ENCODE data around the gene DGKB.

DGKB gene

GRCh38 chr7:14209896-14210484 is 692.6 kb downstream of the DGKB start:
- no peak overlapping the region for H3K27ac ChIP-seq (ENCODE audit: low read depth, low read length)
- H3K4me1 ChIP-seq (ENCODE audit: control insufficient read depth, insufficient read depth, low read length), result no peaks in the 10 kb centered on the region
- H3K27me3 ChIP-seq (ENCODE audit: control insufficient read depth, insufficient read depth, low read length), result no peaks in the 10 kb centered on the region
- no peak overlapping the region for H3K4me3 ChIP-seq (ENCODE audit: low read length)
- H3K36me3 ChIP-seq (ENCODE audit: control insufficient read depth, insufficient read depth, low read length), result no peaks in the 10 kb centered on the region
- H3K9ac ChIP-seq (ENCODE audit: low read length), result no peak overlapping the region

GRCh38 chr7:14207711-14208110 is 694.8 kb downstream of the DGKB start:
- no peak overlapping the region for H3K4me3 ChIP-seq (ENCODE audit: low read length)
- H3K27ac ChIP-seq (ENCODE audit: low read depth, low read length), result no peak overlapping the region
- no peaks in the 10 kb centered on the region for H3K36me3 ChIP-seq (ENCODE audit: control insufficient read depth, insufficient read depth, low read length)
- H3K9ac ChIP-seq (ENCODE audit: low read length), result no peak overlapping the region
- H3K4me1 ChIP-seq (ENCODE audit: control insufficient read depth, insufficient read depth, low read length), result no peaks in the 10 kb centered on the region
- H3K27me3 ChIP-seq (ENCODE audit: control insufficient read depth, insufficient read depth, low read length), result no peaks in the 10 kb centered on the region

GRCh38 chr7:14207138-14207537 is 695.4 kb downstream of the DGKB start:
- Histone ChIP-seq H3K27me3 (ENCODE audit: control insufficient read depth, insufficient read depth, low read length) (no peaks in the 10 kb centered on the region), H3K27ac (ENCODE audit: low read depth, low read length) (no peak overlapping the region), H3K4me3 (ENCODE audit: low read length) (no peak overlapping the region), H3K36me3 (ENCODE audit: control insufficient read depth, insufficient read depth, low read length) (no peaks in the 10 kb centered on the region), H3K4me1 (ENCODE audit: control insufficient read depth, insufficient read depth, low read length) (no peaks in the 10 kb centered on the region), H3K9ac (ENCODE audit: low read length) (no peak overlapping the region)

GRCh38 chr7:14206121-14206520 is 696.4 kb downstream of the DGKB start:
- Histone ChIP-seq H3K27ac (ENCODE audit: low read depth, low read length) (no peak overlapping the region), H3K4me1 (ENCODE audit: control insufficient read depth, insufficient read depth, low read length) (no peaks in the 10 kb centered on the region), H3K27me3 (ENCODE audit: control insufficient read depth, insufficient read depth, low read length) (no peaks in the 10 kb centered on the region), H3K9ac (ENCODE audit: low read length) (no peak overlapping the region), H3K36me3 (ENCODE audit: control insufficient read depth, insufficient read depth, low read length) (no peaks in the 10 kb centered on the region), H3K4me3 (ENCODE audit: low read length) (no peak overlapping the region)

- no peak overlapping the region for H3K4me3 ChIP-seq (ENCODE audit: low read length)
- no peaks in the 10 kb centered on the region for H3K27me3 ChIP-seq (ENCODE audit: control insufficient read depth, insufficient read depth, low read length)
- H3K27ac ChIP-seq (ENCODE audit: low read depth, low read length), result no peak overlapping the region
- no peak overlapping the region for H3K9ac ChIP-seq (ENCODE audit: low read length)
- no peaks in the 10 kb centered on the region for H3K36me3 ChIP-seq (ENCODE audit: control insufficient read depth, insufficient read depth, low read length)
- H3K4me1 ChIP-seq (ENCODE audit: control insufficient read depth, insufficient read depth, low read length), result no peaks in the 10 kb centered on the region
These were observed 701.2 kb downstream of the DGKB start for GRCh38 chr7:14201353-14201752.

GRCh38 chr7:14199336-14199735 is 703.2 kb downstream of the DGKB start:
- Histone ChIP-seq H3K4me3 (ENCODE audit: low read length) (no peak overlapping the region), H3K27me3 (ENCODE audit: control insufficient read depth, insufficient read depth, low read length) (no peaks in the 10 kb centered on the region), H3K4me1 (ENCODE audit: control insufficient read depth, insufficient read depth, low read length) (no peaks in the 10 kb centered on the region), H3K36me3 (ENCODE audit: control insufficient read depth, insufficient read depth, low read length) (no peaks in the 10 kb centered on the region), H3K27ac (ENCODE audit: low read depth, low read length) (no peak overlapping the region), H3K9ac (ENCODE audit: low read length) (no peak overlapping the region)

GRCh38 chr7:14197280-14197679 is 705.3 kb downstream of the DGKB start:
- Histone ChIP-seq H3K4me3 (ENCODE audit: low read length) (no peak overlapping the region), H3K9ac (ENCODE audit: low read length) (no peak overlapping the region), H3K27me3 (ENCODE audit: control insufficient read depth, insufficient read depth, low read length) (no peaks in the 10 kb centered on the region), H3K36me3 (ENCODE audit: control insufficient read depth, insufficient read depth, low read length) (no peaks in the 10 kb centered on the region), H3K4me1 (ENCODE audit: control insufficient read depth, insufficient read depth, low read length) (no peaks in the 10 kb centered on the region), H3K27ac (ENCODE audit: low read depth, low read length) (no peak overlapping the region)

- Histone ChIP-seq H3K36me3 (ENCODE audit: control insufficient read depth, insufficient read depth, low read length) (no peaks in the 10 kb centered on the region), H3K27me3 (ENCODE audit: control insufficient read depth, insufficient read depth, low read length) (no peaks in the 10 kb centered on the region), H3K27ac (ENCODE audit: low read depth, low read length) (no peak overlapping the region), H3K9ac (ENCODE audit: low read length) (no peak overlapping the region), H3K4me3 (ENCODE audit: low read length) (no peak overlapping the region), H3K4me1 (ENCODE audit: control insufficient read depth, insufficient read depth, low read length) (no peaks in the 10 kb centered on the region)
These were observed 706.0 kb downstream of the DGKB start for GRCh38 chr7:14196555-14196954.

GRCh38 chr7:14195871-14196270 is 706.7 kb downstream of the DGKB start:
- Histone ChIP-seq H3K9ac (ENCODE audit: low read length) (no peak overlapping the region), H3K36me3 (ENCODE audit: control insufficient read depth, insufficient read depth, low read length) (no peaks in the 10 kb centered on the region), H3K4me1 (ENCODE audit: control insufficient read depth, insufficient read depth, low read length) (no peaks in the 10 kb centered on the region), H3K4me3 (ENCODE audit: low read length) (no peak overlapping the region), H3K27ac (ENCODE audit: low read depth, low read length) (no peak overlapping the region), H3K27me3 (ENCODE audit: control insufficient read depth, insufficient read depth, low read length) (no peaks in the 10 kb centered on the region)

GRCh38 chr7:14195079-14195478 is 707.5 kb downstream of the DGKB start:
- no peaks in the 10 kb centered on the region for H3K36me3 ChIP-seq (ENCODE audit: control insufficient read depth, insufficient read depth, low read length)
- H3K9ac ChIP-seq (ENCODE audit: low read length), result no peak overlapping the region
- no peak overlapping the region for H3K27ac ChIP-seq (ENCODE audit: low read depth, low read length)
- H3K27me3 ChIP-seq (ENCODE audit: control insufficient read depth, insufficient read depth, low read length), result no peaks in the 10 kb centered on the region
- H3K4me3 ChIP-seq (ENCODE audit: low read length), result no peak overlapping the region
- H3K4me1 ChIP-seq (ENCODE audit: control insufficient read depth, insufficient read depth, low read length), result no peaks in the 10 kb centered on the region

- no peaks in the 10 kb centered on the region for H3K27me3 ChIP-seq (ENCODE audit: control insufficient read depth, insufficient read depth, low read length)
- H3K4me1 ChIP-seq (ENCODE audit: control insufficient read depth, insufficient read depth, low read length), result no peaks in the 10 kb centered on the region
- no peak overlapping the region for H3K4me3 ChIP-seq (ENCODE audit: low read length)
- no peaks in the 10 kb centered on the region for H3K36me3 ChIP-seq (ENCODE audit: control insufficient read depth, insufficient read depth, low read length)
- no peak overlapping the region for H3K27ac ChIP-seq (ENCODE audit: low read depth, low read length)
- H3K9ac ChIP-seq (ENCODE audit: low read length), result no peak overlapping the region
These were observed 710.9 kb downstream of the DGKB start for GRCh38 chr7:14191686-14192098.

GRCh38 chr7:14184292-14184864 is 718.2 kb downstream of the DGKB start:
- no peaks in the 10 kb centered on the region for H3K4me1 ChIP-seq (ENCODE audit: control insufficient read depth, insufficient read depth, low read length)
- no peaks in the 10 kb centered on the region for H3K27me3 ChIP-seq (ENCODE audit: control insufficient read depth, insufficient read depth, low read length)
- no peak overlapping the region for H3K27ac ChIP-seq (ENCODE audit: low read depth, low read length)
- no peak overlapping the region for H3K9ac ChIP-seq (ENCODE audit: low read length)
- H3K4me3 ChIP-seq (ENCODE audit: low read length), result no peak overlapping the region
- H3K36me3 ChIP-seq (ENCODE audit: control insufficient read depth, insufficient read depth, low read length), result no peaks in the 10 kb centered on the region

- Histone ChIP-seq H3K4me1 (ENCODE audit: control insufficient read depth, insufficient read depth, low read length) (no peaks in the 10 kb centered on the region), H3K36me3 (ENCODE audit: control insufficient read depth, insufficient read depth, low read length) (no peaks in the 10 kb centered on the region), H3K27me3 (ENCODE audit: control insufficient read depth, insufficient read depth, low read length) (no peaks in the 10 kb centered on the region), H3K9ac (ENCODE audit: low read length) (no peak overlapping the region), H3K27ac (ENCODE audit: low read depth, low read length) (no peak overlapping the region), H3K4me3 (ENCODE audit: low read length) (no peak overlapping the region)
These were observed 722.8 kb downstream of the DGKB start for GRCh38 chr7:14179781-14180180.

Measured in rectal smooth muscle tissue (tissue), 1 donor.